Renal cortex interstitium (tissue), 11 donors: Measurements from ENCODE around the gene CAPN15. TPM values are rescaled to one million over a fixed set of nuclear protein-coding genes. Genes with fewer than 3 reads are reported as not detected.
"Not testable (repeated sequence)": the region's sequence is repeated elsewhere in the genome, so short reads cannot be mapped to it uniquely, and the experiment has no call there.

Source experiments
- DNase-seq, 11 donors: peaks; one replicate each; pipeline ENCODE4 v3.0.0-alpha.2; 2013; ENCODE audit warnings: low read depth in 9 of 11, low spot score in 4 of 11; ENCODE audit errors: extremely low read depth in 1 of 11
- polyA plus RNA-seq, 3 donors: library from polyadenylated mRNA; unstranded; fragments of 120-200 nt; gene quantifications; one replicate each; pipeline ENCODE4 v1.2.1, GENCODE V29; 2013; ENCODE audit not compliant: insufficient read length in 3 of 3

The CAPN15 gene
- polyA plus RNA-seq, 3 donors: 23.2 to 37.7 (median 35.0) TPM

DNA sequence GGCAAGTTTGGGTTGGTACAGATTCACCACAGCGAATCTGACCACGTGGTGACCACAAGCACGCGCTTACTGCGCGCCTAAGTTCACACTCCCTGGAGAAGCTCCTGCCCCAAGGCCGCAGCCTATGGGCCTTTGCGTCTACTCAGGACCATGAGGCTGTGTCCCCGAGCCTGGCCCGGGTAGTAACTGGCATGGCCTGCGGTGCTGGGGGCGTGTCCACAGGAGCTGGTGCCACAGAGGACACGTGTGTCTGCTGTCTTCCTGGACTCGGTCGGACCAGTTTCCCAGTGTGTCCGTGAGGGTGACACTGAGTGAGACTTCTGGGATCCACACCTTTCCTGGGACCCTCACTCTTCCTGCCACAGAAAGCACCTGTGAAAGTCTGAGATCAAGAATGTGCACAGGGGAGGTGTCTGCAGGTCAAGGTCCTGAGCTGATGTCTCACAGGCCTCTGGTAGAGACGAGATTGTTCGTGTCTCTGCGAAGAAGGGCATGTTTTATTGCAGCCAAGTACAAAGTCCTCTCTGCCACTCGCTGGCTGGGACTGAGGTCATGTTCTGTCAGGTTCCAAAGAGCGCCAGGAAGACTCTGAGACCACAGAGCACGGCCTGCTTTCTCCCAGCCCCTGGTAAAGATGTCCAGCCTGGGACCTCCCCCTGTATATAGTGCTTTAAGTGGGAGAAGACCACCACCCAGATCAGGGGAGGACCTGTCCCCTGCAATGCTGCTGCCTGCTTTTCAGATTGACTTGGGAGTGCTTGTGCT is 25.2 kb upstream of the CAPN15 start:
- DNase-seq: no peak

DNA sequence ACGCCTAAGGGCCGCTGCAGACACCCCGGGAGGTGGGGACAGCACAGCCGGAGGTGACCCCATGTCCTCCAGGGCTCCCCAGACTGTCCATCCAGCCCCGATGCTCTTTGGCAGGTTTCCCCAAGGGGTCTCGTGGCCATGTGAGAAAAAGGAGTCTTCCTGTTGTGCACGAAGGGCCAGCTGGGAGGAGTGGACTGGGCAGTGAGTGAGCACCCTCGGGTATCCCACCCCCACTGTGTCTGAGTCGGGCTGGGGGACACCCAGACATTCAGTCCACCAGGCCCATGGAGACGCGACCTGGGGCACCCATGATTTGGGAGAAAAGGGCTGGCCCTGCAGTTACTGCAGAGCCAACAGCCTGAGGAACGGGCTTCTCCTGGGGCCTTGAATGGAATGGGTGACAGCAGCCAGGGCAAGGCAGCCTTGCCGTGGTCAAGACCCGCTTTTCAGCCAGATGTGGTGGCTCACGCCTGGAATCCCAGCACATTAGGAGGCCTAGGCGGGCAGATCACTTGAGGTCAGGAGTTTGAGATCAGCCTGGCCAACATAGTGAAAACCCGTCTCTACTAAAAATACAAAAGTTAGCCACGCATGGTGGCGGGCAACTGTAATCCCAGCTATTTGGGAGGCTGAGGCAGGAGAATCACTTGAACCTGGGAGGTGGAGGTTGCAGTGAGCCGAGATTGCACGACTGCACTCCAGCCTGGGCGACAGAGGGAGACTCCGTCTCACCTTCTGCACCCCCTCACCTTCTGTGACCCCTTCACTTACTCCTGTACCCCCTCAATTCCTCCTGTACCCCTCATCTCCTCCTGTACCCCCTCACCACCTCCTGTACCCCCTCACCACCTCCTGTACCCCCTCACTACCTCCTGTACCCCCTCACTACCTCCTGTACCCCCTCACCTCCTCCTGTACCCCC is 24.1 kb upstream of the CAPN15 start:
- DNase-seq: no peak

DNA sequence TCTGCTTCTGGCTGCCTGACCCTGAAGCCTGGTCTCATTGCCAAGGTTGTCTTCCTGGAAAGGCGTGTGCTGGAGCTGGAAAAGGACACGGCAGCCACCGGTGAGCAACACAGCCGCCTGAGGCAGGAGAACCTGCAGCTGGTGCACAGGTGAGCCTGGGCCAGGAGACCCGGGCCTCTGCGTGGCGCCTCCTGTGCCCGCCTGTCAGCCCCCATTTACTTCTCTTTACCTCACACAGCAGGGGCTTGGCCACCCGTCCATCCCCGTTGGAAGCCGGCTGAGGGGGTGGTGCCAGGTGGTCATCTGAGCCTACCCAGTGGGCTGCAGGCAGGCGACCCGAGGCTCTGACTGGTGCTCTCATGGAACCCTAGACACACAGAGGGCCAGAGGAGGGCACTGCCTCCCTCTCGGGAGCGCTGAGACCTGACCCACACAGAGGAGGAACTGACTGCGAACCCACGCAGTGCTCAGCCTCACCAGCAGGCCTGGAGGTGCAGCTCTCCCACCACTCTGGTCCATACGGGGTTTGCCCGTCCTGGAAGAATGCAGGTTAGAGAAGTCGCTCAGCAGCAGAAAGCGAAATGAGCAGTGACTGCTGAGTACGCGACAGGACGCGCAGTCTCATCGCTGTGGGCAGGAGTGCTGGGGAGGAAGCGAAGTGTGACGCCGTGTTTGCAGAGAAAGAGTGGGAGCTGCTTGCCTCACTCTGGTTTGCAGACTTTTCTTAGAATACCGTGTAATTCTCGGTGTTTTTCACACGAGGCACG is 21.9 kb upstream of the CAPN15 start:
- DNase-seq: no peak

DNA sequence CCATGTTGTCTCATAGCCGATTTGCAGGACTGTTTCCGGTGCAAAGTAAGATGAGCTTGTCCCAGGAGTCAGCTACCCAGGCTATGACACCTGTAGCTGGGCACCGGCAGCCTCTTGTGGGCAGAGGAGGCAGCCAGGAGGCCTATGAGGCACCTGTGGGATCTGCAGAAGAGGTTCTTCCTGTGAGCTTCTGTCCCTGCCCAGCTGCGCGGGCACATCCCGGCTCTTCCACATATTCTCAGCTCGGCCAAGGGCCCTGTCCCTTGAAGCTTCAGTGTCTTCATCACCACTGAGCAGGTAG is 21.3 kb upstream of the CAPN15 start:
- DNase-seq: no peak

DNA sequence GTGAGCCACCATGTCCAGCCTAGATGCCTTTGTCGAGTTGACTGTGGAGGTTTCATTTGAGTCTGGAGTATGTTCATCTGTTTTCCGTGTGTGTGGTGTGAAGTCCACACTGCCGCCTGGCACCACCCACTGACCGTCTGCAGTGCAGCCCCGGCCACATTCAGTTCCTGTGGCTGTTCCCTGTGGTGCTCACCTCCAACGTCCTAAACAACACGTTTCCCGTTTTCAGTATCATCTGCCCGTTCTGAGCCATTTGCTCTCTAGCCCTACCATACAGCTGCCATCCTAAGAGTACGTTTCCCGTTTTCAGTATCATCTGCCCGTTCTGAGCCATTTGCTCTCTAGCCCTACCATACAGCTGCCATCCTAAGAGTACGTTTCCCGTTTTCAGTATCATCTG is 20.0 kb upstream of the CAPN15 start:
- DNase-seq: not testable (repeated sequence)

DNA sequence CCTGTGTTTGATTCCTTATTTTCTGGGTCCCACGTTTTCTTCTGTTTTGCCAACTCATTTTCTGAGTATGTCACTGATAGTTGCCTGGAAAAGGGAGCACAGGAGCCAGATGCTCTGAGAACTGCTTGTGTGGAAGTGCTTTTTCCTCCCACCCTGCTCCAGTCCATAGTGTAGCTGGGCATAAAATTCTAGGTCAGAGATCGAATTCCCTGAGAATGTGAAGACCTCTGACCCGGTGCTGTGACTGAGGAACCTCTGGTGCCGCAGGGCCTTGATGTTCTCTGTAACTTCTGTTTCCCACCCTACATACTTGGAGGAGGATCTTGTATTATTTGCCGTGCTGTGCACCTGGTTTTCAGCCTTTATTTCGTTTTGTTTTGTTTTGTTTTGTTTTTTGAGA is 19.5 kb upstream of the CAPN15 start:
- no peak for DNase-seq

GRCh38 chr16:508884-509736 is 18.4 kb upstream of the CAPN15 start:
- DNase-seq: no peak

- no peak for DNase-seq
These were observed 17.3 kb upstream of the CAPN15 start for GRCh38 chr16:510066-510825.

GRCh38 chr16:512802-513201 is 14.7 kb upstream of the CAPN15 start:
- DNase-seq: no peak

GRCh38 chr16:513950-514349 is 13.6 kb upstream of the CAPN15 start:
- DNase-seq: no peak

GRCh38 chr16:515175-515938 is 12.2 kb upstream of the CAPN15 start:
- no peak for DNase-seq

DNA sequence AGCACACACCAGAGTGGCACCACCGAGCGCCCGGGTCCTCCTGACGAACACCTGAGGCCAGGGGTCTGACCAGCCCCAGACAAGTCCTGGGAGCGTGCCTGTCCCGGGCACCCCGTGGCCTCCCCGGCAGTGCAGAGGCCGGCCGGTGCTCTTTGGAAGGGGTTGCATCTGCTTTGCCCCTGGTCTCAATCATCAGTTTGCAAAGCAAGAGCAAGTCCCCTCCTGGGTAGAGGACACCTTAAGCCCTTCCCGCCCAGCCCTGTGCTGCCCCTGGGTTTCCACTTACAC is 11.6 kb upstream of the CAPN15 start:
- no peak for DNase-seq

GRCh38 chr16:516301-516700 is 11.2 kb upstream of the CAPN15 start:
- no peak for DNase-seq

DNA sequence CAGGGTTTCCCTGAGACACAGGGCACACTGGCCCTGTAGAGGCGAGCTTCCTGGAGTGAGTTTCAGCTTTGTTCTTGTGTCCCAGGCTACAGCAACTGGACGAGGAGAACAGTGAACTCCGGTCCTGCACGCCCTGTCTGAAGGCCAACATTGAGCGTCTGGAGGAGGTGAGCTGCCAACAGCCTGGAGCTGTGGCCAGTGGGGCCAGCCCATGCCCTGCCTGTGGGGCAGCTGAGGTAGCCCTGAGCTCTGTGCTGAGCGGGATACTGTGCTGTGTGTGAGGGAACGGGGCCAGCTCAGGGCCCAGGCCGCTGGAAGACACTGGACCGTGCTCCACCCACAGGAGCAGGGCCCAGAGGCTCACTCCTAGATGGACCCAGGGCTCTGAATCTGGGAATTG is 8.7 kb upstream of the CAPN15 start:
- no peak for DNase-seq

DNA sequence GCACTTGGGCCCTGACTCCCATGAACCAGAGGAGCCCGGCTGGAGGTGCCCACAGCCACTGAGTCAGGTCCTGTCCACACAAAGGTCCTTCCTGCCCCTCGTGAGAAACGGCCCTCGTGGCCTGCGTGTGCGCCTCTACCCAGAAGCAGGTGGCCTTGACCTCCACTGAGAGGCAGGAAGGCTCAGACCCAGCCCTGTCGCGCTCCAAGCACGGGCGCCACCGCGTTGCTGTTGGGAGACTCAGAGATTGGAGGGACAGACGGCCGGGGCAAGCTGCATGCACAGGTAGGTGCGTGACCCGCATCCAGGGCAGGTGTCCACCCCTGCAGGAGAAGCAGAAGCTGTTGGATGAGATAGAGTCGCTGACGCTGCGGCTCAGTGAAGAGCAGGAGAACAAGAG is 8.1 kb upstream of the CAPN15 start:
- no peak for DNase-seq

GRCh38 chr16:519841-520687 is 7.4 kb upstream of the CAPN15 start:
- no peak for DNase-seq

GRCh38 chr16:520847-521246 is 6.7 kb upstream of the CAPN15 start:
- DNase-seq: no peak
